NCI-H82 (cell line): Measurements from ENCODE around the gene GALNT14.

ENCODE experiments used
- DNase-seq: peaks from one replicate; lab custom pipeline; 2025; lab: John Stamatoyannopoulos, UW

GALNT14 gene

DNA sequence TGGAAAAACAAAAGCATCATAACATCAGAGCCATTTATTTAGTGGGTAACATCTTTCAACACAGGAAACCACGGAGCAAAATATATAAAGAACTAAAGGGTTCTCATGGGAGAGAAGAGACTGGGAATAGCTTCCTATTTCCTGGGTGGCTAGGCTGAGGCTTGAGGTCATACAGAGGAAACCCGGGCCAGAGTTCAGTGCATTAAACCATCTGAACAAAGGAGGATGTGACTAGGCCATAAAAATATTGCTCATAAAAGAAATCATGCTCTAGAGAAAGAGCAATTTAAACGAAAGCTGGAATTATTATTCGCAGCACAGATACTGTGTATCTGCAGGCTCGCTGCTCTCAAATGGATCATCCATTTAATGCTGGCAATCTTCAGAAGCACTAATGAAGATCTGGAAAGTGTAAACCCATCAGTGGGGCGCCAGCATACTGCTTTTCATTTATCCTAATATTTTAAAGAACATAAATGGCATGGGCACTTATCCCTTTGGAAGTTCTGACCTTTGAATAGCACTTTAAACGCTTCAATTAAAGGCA is 83.3 kb downstream of the GALNT14 start:
- no peak for DNase-seq

GRCh38 chr2:31053929-31054782 is 84.1 kb downstream of the GALNT14 start:
- no peak for DNase-seq

GRCh38 chr2:31052284-31052683 is 86.0 kb downstream of the GALNT14 start:
- no peak for DNase-seq

DNA sequence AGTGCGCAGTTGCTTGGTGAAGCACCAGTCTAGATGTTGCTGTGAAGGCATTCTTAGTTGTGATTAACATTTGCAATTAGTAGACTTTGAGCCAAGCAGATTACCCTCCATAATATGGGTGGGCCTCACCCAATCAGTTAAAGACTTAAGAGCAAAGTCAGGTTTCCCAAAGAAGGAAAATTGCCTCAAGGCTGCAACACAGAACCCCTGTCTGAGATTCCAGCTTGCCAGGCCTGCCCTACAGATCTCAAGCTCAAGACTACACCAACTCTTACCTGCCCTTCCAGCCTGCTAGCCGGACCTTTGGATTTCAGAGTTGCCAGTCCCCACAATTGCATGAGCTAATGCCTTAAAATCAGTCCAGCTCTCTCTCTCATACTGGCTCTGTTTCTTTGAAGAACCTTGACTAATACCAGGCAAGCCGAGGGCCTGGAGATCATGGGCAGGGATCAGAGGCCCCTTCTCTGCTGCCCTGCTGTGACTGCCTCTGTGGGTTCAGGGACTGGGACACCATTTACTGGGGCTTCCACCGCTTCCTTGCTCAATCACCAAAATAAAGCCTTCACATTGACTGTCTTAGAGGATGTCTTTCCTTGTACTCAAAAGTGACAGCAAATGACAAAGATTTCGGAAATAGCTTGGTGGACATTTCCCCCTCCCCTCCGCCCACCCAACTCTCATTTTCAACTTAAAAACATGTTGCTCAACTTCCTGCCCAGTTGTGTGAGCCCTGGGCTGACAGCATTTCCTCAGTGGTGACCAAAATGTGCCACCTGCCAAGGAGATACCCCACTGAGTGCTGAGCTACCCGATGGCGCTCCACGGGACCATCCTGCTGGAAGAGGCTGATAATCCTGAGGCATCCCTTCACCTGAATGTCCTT is 86.7 kb downstream of the GALNT14 start:
- DNase-seq = no peak

DNA sequence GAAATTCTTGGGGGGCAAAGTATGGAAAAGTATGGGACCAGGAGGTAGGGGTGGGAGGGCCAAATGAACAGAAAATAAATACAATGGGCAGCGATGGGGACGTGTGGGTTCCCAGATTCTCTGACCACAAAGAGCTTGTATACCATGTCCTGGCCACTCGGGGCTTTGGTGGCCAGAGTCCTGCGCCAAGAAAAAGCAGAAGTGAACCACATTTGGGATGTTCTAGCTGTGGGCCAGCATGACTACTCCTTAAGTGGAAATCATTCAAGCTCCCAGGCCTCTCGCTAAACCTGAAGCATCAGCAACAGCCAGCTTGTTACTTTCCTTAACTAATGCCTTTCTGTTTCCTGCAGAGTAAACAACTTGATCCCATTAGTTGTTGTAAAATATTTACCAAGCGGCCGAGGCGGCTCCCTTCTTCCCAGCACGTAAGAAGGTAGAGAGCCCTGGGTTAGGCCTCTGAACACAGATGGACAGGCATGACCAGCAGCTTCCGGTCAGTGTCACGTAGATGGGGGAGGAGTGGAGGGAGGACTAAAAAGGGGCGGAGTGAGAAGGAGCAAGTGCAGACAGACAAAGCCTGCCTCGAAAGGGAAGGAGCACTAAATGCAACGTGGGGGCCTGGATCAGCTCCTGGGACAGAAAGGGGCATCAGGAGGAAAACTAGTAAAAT is 88.2 kb downstream of the GALNT14 start:
- DNase-seq = peak; percentile 69

DNA sequence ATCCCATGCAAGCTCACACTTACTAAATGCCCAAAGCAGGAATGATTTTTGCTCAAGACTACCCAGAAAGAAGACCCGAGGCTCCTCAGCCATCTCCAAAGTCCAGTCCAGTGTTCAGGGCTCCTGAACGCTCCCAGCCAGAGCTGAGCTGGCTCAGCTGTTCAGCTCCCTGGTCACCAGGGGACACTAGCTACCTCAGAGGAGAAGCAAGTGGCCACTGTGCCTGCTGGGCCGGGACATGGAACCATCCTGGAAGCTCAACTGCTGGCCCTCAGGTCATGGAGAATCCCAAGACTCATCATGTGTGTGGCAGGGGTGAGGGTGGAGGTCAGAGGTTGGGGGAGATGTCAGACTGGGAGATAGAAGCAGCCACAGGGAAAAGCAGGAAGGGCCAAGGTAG is 89.0 kb downstream of the GALNT14 start:
- DNase-seq = no peak

GRCh38 chr2:31047599-31047998 is 90.6 kb downstream of the GALNT14 start:
- no peak for DNase-seq

DNA sequence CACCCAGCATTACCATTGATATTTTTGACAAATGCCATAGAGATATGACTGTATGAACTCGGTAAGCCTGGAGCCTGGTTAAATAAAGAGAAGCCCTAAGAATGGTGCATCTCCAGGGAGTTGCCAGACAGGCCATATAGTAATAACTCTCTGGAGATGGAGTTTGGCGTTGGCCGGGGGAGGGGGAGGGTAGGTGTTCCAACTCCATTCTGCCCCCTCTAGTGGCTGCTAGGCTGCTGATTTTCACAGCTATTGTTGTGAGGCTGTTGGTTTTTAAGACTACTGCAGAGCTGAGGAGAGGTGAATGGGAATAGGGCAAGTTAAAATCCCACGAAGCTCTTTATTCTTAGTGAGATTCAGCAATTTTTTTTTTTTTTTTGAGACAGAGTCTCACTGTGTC is 99.9 kb downstream of the GALNT14 start:
- peak; percentile 52 for DNase-seq

DNA sequence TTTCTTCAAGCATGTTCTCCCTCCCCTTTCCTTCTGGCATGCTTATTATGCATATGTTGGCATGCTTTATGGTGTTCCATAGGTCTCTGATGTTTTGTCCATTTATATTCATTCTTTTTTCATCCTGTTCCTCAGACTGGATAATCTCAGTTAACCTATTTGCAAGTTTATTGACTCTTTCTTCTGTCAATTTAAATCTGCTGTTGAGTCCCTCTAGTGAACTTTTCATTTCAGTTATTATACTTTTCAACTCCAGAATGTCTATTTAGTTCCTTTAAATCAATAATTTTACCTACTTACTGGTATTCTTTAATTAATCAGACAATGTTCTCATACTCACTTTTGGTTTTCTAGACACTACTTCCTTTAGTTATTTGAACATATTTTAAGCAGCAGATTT is 101.2 kb downstream of the GALNT14 start:
- no peak for DNase-seq

- DNase-seq = no peak
Observed at GRCh38 chr2:31033032-31033431, 105.2 kb downstream of the GALNT14 start.

DNA sequence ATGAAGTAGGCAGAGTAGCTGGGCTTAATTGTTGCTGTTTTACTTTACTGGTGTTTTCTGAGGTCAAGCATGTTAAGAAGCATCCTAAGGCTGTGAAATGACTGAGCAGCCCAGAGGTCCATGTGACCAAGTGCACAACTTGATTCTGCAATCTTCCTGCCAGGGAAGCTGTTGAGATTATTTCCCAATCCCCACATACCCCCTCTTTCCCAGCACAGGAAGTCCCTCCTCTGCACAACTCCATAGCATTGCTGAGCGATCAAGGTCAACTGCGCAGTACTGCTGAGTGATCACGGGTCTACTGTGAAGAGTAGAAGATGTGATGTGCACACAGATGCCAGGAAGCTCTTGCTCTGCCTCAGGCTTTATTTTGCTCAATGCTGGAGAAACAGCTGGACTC is 105.8 kb downstream of the GALNT14 start:
- DNase-seq = no peak

- DNase-seq = no peak
Observed at GRCh38 chr2:31031132-31031706, 107.0 kb downstream of the GALNT14 start.

- no peak for DNase-seq
Observed at GRCh38 chr2:31028417-31028816, 109.8 kb downstream of the GALNT14 start.

- no peak for DNase-seq
Observed at GRCh38 chr2:31027549-31027948, 110.7 kb downstream of the GALNT14 start.

DNA sequence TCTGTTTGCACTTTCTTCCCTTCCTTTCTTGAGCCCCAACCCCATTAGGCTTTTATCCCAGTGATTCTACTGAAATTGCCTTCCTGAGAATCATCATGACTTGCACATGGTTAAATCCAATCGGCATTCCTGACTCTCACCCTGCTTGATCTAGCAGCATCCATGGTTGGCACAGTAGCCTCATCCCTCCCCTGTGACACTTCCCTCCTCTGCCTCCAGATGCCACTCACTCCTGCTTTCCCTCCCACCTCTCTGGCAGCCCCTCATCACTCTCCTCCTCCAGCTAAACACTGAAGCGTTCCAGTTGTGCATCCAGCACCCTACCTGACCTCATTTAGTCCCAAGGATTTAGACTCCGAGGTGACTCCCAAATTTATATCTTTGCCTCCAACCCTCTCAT is 114.7 kb downstream of the GALNT14 start:
- DNase-seq = peak; percentile 13

DNA sequence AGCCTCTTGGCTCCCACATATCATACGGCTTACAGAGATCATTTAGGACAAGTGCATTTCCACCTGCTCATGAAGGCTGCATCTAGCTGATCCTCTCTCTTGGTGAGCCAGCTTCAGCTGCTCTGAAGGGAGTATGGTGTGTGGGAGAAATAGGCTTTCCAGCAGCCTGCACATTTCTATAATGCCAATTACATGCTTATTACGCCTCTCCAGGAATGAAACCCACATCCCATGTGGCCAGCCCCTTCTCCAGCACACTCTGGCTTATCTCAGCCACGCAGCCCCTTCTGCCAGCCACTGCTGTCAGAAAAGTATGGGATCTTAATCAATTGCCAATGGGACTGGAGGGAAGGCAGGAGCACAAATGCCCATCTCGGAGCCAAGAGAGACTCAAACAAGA is 117.5 kb downstream of the GALNT14 start:
- peak; percentile 31 for DNase-seq

- peak; percentile 23 for DNase-seq
Observed at GRCh38 chr2:31018280-31018679, 120.0 kb downstream of the GALNT14 start.

DNA sequence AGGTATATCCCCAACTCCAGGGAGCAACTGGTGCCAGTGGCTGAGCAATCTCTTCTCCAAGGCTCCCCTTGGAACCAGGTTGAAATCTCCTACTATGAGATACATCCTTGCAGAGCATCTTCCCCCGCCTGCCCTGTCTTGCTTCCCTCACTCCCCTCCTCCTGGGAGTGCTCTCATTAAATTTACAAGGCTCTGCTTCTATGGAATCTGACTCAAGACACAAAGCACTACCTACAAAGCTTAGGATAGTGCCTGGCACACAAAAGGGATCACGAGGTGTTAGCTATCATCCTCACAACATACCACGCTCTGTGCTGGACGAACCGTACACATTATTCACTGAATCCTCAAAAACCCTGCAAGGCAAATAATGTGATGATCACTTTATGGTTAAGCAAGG is 121.6 kb downstream of the GALNT14 start:
- no peak for DNase-seq

- no peak for DNase-seq
Observed at GRCh38 chr2:31014516-31014915, 123.7 kb downstream of the GALNT14 start.

DNA sequence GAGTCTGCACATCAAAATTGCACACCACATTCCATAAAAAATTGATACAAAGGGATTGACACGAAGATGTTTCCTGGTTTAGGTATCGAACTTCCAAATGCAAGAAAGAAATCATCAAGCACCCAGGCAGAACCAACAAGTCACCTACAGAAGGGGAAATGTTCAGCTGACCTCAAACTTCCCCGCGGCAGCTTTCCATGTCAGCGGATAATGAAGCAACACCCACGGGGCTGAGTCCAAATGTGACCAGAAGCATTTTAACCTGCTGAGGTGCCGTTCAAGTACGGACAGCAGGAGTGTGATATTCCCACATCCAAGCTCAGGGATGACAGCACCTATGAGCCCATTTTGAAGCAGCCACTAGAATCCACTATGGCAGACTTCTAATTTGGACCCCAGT is 124.9 kb downstream of the GALNT14 start:
- no peak for DNase-seq

- no peak for DNase-seq
Observed at GRCh38 chr2:31012406-31012805, 125.8 kb downstream of the GALNT14 start.

DNA sequence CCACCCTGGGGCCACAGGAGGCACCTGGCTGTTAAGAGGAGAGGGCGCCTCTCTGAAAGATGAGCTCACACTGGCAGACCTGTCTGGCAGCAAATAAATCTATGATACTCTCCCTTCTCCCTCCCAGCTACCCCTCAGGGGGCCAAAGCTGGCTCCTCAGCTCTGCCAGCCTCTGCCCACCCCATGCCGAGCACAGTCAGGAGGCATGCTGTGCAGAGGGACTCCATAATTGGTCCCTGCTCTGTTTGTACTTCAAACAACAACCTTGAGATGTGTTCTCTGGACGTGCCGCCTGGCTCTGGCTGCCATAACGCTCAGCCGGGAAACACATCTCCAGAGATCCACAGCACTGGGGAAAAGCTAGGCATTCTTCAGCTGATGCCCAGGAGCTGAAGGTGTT is 126.7 kb downstream of the GALNT14 start:
- DNase-seq = no peak
